IPS-15b (cell line): ENCODE data around the gene E2F6.

Source experiments
- H3K27me3 ChIP-seq: one replicate; pipeline ENCODE4 v1.6.1; 2013; ENCODE audit warnings: low read length; ENCODE audit not compliant: control insufficient read depth, insufficient read depth
- H3K36me3 ChIP-seq: one replicate; pipeline ENCODE4 v1.6.1; 2013; ENCODE audit warnings: low read length; ENCODE audit not compliant: control insufficient read depth, insufficient read depth
- H3K4me1 ChIP-seq: one replicate; pipeline ENCODE4 v1.6.1; 2013; ENCODE audit warnings: mild to moderate bottlenecking, low read length; ENCODE audit not compliant: control insufficient read depth, insufficient read depth
- H3K4me3 ChIP-seq: one replicate; pipeline ENCODE4 v1.5.1; 2013; ENCODE audit warnings: low read depth, low read length
- H3K9ac ChIP-seq: one replicate; pipeline ENCODE4 v1.6.1; 2013; ENCODE audit warnings: low read depth, mild to moderate bottlenecking, low read length
- H3K9me3 ChIP-seq: one replicate; pipeline ENCODE4 v1.6.1; 2013; ENCODE audit warnings: mild to moderate bottlenecking, low read length; ENCODE audit not compliant: control insufficient read depth, insufficient read depth

Gene E2F6

DNA sequence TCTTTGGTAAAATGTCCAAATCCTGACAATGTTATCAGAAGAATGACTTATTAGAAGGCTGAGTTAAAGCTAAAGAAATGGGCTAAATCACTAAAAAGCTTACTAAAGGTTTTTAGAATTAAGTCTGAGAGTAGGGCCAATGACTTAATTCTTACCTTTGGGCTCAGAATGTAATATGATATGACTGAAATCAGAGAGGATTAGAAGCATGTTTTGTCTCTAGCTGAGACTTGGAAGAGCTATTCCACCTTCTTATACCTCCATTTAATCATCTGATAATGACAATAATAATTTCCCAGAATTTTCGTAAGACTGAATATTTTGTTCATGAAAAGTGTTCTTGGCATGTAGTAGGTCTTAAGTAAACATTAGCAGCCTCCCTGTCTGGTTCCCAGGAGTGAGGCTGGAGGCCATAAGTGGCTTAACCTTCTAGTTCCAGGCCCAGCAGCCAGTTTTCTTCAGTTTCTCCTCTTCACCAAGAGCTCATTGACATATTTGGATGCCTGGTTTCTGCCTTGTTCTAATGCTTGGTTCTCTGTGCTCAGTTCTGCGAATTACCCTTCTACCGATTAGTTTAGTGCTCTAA lies 25.5 kb upstream of the E2F6 start:
- no peaks in the 10 kb centered on the region for H3K36me3 ChIP-seq
- H3K27me3 ChIP-seq: no peaks in the 10 kb centered on the region
- H3K4me3 ChIP-seq: no peak overlapping the region
- no peaks in the 10 kb centered on the region for H3K9me3 ChIP-seq
- peaks cover 6% of the 10 kb centered on the region for H3K4me1 ChIP-seq
- H3K9ac ChIP-seq: no peak overlapping the region

- Histone ChIP-seq H3K4me3 (no peak overlapping the region), H3K4me1 (no peaks in the 10 kb centered on the region), H3K27me3 (no peaks in the 10 kb centered on the region), H3K36me3 (no peaks in the 10 kb centered on the region), H3K9me3 (no peaks in the 10 kb centered on the region), H3K9ac (no peak overlapping the region)
Observed at GRCh38 chr2:11490194-11490593, 24.2 kb upstream of the E2F6 start.

DNA sequence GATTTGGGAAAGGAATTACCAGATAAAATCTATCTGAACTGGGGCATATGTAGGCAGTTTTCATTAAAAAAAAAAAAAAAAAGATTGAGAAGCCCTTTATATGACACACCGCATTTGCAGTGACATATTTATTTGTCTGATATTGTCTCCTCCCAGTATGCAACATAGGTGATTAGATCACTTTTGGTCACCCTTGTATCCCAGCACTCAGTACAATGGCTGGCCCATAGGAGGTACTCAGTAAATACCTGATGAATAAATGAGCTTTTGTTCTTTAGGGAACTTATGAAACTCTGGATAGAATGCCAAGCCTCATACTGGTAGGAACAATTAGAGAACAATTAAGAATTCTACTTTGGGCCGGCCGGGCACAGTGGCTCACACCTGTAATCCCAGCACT lies 22.8 kb upstream of the E2F6 start:
- Histone ChIP-seq H3K9ac (no peak overlapping the region), H3K27me3 (no peaks in the 10 kb centered on the region), H3K9me3 (no peaks in the 10 kb centered on the region), H3K36me3 (no peaks in the 10 kb centered on the region), H3K4me1 (peaks cover 1% of the 10 kb centered on the region), H3K4me3 (no peak overlapping the region)

DNA sequence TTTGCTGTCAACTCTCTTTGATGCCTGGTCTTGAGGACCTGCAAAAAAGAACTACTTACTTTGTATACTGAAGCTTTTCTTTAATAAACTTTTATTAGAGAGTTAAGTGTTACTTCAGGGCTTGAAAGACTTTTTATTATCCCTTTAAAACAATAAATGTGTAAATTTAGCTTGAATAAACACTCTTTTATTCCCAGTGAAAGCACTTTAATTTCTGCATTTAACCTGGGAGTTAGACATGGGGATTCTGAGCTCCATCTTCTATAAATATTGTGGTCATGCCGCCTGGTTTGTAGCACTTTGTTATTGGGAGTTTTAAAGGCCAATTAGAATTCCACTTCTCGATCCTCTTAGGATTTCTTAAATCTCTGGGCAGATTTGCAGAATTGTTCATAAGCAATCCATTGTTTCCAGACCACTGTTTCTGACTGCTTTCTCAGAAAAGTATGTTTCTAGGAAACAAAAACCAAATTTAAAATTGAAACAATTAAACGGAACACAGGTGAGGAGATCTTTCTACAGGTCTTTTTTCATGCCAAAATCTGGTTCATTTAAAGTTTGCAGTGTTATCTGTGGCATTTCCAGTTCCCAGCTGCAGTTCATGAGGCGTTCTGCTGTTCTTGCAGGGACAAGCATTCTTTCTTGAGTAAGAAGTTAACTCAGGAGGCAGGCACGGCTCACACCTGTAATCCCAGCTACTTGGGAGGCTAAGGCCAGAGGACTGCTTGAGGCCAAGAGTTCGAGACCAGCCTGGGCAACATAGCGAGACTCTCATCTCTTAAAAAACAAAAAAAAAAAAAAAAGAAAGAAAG lies 18.1 kb upstream of the E2F6 start:
- peak overlapping the region; percentile 81 for H3K4me3 ChIP-seq
- H3K4me1 ChIP-seq: peaks cover 3% of the 10 kb centered on the region
- H3K9me3 ChIP-seq: no peaks in the 10 kb centered on the region
- no peak overlapping the region for H3K9ac ChIP-seq
- H3K27me3 ChIP-seq: peaks cover 16% of the 10 kb centered on the region
- H3K36me3 ChIP-seq: no peaks in the 10 kb centered on the region

GRCh38 chr2:11482473-11483035 lies 16.6 kb upstream of the E2F6 start:
- Histone ChIP-seq H3K9ac (no peak overlapping the region), H3K36me3 (no peaks in the 10 kb centered on the region), H3K4me1 (peaks cover 3% of the 10 kb centered on the region), H3K4me3 (peak overlapping the region; percentile 81), H3K9me3 (no peaks in the 10 kb centered on the region), H3K27me3 (peaks cover 16% of the 10 kb centered on the region)

- Histone ChIP-seq H3K36me3 (no peaks in the 10 kb centered on the region), H3K4me3 (peak overlapping the region; percentile 81), H3K4me1 (peaks cover 3% of the 10 kb centered on the region), H3K9ac (no peak overlapping the region), H3K9me3 (no peaks in the 10 kb centered on the region), H3K27me3 (peaks cover 16% of the 10 kb centered on the region)
Observed at GRCh38 chr2:11481789-11482472, 16.0 kb upstream of the E2F6 start.

- Histone ChIP-seq H3K9me3 (no peaks in the 10 kb centered on the region), H3K4me3 (peak overlapping the region; percentile 81), H3K27me3 (peaks cover 16% of the 10 kb centered on the region), H3K4me1 (peaks cover 3% of the 10 kb centered on the region), H3K36me3 (no peaks in the 10 kb centered on the region), H3K9ac (no peak overlapping the region)
Observed at GRCh38 chr2:11481426-11481788, 15.4 kb upstream of the E2F6 start.

- H3K9ac ChIP-seq: no peak overlapping the region
- no peaks in the 10 kb centered on the region for H3K9me3 ChIP-seq
- peaks cover 3% of the 10 kb centered on the region for H3K4me1 ChIP-seq
- no peaks in the 10 kb centered on the region for H3K36me3 ChIP-seq
- H3K4me3 ChIP-seq: no peak overlapping the region
- H3K27me3 ChIP-seq: peaks cover 16% of the 10 kb centered on the region
Observed at GRCh38 chr2:11480859-11481258, 14.9 kb upstream of the E2F6 start.

- Histone ChIP-seq H3K9me3 (no peaks in the 10 kb centered on the region), H3K4me1 (peaks cover 3% of the 10 kb centered on the region), H3K9ac (no peak overlapping the region), H3K4me3 (no peak overlapping the region), H3K27me3 (peaks cover 16% of the 10 kb centered on the region), H3K36me3 (no peaks in the 10 kb centered on the region)
Observed at GRCh38 chr2:11480406-11480805, 14.4 kb upstream of the E2F6 start.

GRCh38 chr2:11478899-11479605 lies 13.1 kb upstream of the E2F6 start:
- H3K36me3 ChIP-seq: no peaks in the 10 kb centered on the region
- H3K4me3 ChIP-seq: no peak overlapping the region
- H3K9ac ChIP-seq: no peak overlapping the region
- H3K4me1 ChIP-seq: peaks cover 3% of the 10 kb centered on the region
- no peaks in the 10 kb centered on the region for H3K9me3 ChIP-seq
- H3K27me3 ChIP-seq: peaks cover 16% of the 10 kb centered on the region

DNA sequence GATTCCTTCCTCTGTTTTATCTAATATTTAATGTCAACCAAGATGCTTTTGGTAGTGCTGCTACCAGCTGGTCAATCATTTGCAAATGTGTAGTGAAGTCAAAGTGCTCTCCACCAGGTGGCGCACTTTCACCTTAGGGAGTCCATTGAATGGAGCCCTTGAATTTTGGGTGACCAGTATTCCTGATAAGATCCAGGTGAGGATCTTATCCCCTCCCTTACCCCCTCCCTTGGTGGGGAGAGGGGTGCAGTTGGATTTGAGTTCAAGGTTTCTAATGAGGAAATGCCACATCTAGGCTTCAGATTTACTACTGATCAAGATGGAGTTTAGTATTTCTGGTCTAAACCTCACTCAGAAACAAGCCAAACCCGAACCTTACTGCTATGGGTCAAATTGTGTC lies 12.0 kb upstream of the E2F6 start:
- Histone ChIP-seq H3K36me3 (no peaks in the 10 kb centered on the region), H3K9me3 (no peaks in the 10 kb centered on the region), H3K27me3 (peaks cover 16% of the 10 kb centered on the region), H3K9ac (no peak overlapping the region), H3K4me3 (no peak overlapping the region), H3K4me1 (no peaks in the 10 kb centered on the region)
